GM12874 (cell line): ENCODE results near the gene CEP170B.

ENCODE experiments used
- TF ChIP-seq, protein P1 (sequence below): IDR thresholded peaks from 2 replicates; pipeline ENCODE4 v1.5.1; 2011; ENCODE audit warnings: low read depth, mild to moderate bottlenecking, control low read depth, low read length, moderate library complexity; ENCODE audit not compliant: insufficient read depth

Gene CEP170B

DNA sequence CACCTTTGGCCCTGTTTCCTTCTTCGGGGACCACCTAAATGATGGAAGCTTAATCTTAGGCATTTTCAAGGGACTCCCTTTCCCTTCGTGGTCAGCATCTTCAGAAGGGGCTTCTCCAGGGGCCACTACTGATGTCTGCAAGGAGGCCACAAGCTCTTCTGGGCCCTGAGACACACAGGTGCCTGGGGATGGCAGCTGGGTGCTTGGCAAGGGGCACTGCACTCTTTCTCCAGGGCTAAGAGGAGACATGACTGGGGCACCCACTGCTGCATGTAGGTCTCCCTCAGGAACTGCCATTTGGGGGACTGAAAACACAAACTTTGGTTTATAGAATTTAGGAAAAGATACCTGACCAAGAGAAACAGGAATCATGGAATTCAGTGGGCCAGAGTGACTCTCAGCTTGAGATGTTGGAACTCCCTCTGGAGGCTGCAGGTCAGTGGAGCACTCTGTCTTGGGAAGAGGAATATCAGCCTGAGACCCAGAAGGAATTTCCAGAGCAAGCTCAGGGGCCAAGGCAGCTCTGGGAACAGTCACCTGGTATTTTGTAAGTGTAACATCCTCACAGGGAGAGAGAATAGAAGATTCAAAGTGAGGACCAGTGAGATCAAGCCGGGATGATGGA is 75.6 kb downstream of the CEP170B start:
- TF ChIP-seq, protein P1, sequence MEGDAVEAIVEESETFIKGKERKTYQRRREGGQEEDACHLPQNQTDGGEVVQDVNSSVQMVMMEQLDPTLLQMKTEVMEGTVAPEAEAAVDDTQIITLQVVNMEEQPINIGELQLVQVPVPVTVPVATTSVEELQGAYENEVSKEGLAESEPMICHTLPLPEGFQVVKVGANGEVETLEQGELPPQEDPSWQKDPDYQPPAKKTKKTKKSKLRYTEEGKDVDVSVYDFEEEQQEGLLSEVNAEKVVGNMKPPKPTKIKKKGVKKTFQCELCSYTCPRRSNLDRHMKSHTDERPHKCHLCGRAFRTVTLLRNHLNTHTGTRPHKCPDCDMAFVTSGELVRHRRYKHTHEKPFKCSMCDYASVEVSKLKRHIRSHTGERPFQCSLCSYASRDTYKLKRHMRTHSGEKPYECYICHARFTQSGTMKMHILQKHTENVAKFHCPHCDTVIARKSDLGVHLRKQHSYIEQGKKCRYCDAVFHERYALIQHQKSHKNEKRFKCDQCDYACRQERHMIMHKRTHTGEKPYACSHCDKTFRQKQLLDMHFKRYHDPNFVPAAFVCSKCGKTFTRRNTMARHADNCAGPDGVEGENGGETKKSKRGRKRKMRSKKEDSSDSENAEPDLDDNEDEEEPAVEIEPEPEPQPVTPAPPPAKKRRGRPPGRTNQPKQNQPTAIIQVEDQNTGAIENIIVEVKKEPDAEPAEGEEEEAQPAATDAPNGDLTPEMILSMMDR = no peak

DNA sequence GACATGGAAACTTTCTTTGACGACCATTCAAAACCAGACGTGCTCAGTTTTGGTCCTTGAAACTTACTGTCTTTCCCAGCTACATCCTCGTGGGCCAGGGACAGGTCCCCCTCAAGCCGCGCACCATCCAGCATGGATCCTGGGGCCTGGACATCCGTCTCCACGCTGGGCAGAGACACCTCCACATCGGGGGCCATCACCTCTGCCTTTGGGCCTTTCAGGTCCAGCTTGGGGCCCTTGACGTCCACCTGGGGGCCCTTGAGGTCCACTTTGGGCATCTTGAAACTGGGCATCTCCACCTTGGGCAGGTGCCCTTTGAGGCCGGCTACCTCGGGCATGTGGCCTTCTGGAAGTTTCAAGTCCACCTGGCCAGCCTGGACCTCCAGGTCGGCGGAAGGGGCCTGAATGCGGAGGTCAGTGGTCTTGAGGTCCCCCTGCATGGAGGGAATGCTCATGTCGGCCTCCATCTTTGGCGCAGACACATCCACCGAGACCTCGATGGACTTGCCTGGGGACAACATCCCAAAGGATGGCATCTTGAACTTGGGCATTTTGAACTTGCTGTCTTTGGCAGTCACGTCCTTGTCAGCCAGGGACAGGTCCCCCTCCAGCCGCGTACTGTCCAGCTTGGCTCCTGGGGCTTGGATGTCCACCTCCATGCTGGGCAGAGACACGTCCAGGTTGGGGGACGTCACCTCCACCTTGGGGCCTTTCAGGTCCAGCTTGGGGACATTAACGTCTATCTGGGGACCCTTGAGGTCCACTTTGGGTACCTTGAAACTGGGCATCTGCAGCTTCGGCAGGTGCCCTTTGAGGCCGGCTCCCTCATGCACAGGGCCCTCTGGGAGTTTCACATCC is 76.7 kb downstream of the CEP170B start:
- TF ChIP-seq, protein P1 = no peak

DNA sequence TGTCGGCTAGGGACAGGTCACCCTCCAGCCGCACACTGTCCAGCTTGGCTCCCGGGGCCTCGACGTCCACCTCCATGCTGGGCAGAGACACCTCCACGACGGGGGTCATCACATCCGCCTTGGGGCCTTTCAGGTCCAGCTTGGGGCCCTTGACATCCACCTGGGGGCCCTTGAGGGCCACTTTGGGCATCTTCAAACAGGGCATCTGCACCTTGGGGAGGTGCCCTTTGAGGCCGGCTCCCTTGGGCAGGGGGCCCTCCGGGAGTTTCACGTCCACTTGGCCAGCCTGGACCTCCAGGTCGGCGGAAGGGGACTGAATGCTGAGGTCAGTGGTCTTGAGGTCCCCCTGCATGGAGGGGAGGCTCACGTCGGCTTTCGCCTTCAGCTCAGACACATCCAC is 77.5 kb downstream of the CEP170B start:
- TF ChIP-seq, protein P1 = no peak
